ENCODE measurements around the gene RIN1.

- TF ChIP-seq CTCF (IDR thresholded peaks at IDR 0.05) (no peak), POLR2A (IDR thresholded peaks at IDR 0.05) (no peak)
Observed at GRCh38 chr11:66331542-66332370, 4.5 kb downstream of the RIN1 start.
